Large intestine (tissue), 3 donors: Measurements from ENCODE around the gene SMG6. TPM values are rescaled to one million over a fixed set of nuclear protein-coding genes. Genes with fewer than 3 reads are reported as not detected.
A peak's percentile ranks its signal among the peaks of the same experiment; 100 is the strongest.

ENCODE experiments used
- DNase-seq, 2 donors: peaks; one replicate each; pipeline versions ENCODE4 v3.0.0 to v3.0.0-alpha.2; 2013
- H3K27ac ChIP-seq: one replicate; pipeline ENCODE4 v1.5.1; 2013; ENCODE audit warnings: low read length
- H3K27me3 ChIP-seq: 2 replicates; pipeline ENCODE4 v1.6.1; 2013; ENCODE audit warnings: low read length; ENCODE audit not compliant: control insufficient read depth, insufficient read depth
- H3K36me3 ChIP-seq: 2 replicates; pipeline ENCODE4 v1.6.1; 2013; ENCODE audit warnings: low read length; ENCODE audit not compliant: control insufficient read depth, insufficient read depth
- H3K4me1 ChIP-seq: one replicate; pipeline ENCODE4 v1.6.1; 2013; ENCODE audit warnings: low read length; ENCODE audit not compliant: control insufficient read depth, insufficient read depth
- H3K4me3 ChIP-seq: one replicate; pipeline ENCODE4 v1.5.1; 2013; ENCODE audit warnings: low read length
- H3K9me3 ChIP-seq: one replicate; pipeline ENCODE4 v1.6.1; 2013; ENCODE audit warnings: mild to moderate bottlenecking, low read depth, low read length, moderate library complexity; ENCODE audit not compliant: control insufficient read depth
- WGBS: methylation state at CpG from one replicate; pipeline ENCODE4 v1.1.5; 2013; ENCODE audit warnings: low lambda C conversion rate; ENCODE audit not compliant: insufficient coverage; 5-methylcytosine and 5-hydroxymethylcytosine counted together
- polyA plus RNA-seq: library from polyadenylated mRNA; unstranded; fragments of 120-200 nt; gene quantifications from one replicate; pipeline ENCODE4 v1.2.1, GENCODE V29; 2013

SMG6 gene
- polyA plus RNA-seq, 1 donor, result 18.0 TPM

GRCh38 chr17:2062571-2063183, 240.9 kb downstream of the SMG6 start:
- Histone ChIP-seq H3K36me3 (peaks cover 69% of the 10 kb centered on the region), H3K27me3 (peaks cover 30% of the 10 kb centered on the region), H3K9me3 (peaks cover 6% of the 10 kb centered on the region), H3K27ac (peak overlapping the region; percentile 75), H3K4me3 (no peak overlapping the region), H3K4me1 (peaks cover 26% of the 10 kb centered on the region)
- no CpG with 5 or more reads among the region's 11 CpGs for WGBS
- no peak for DNase-seq

GRCh38 chr17:2061441-2061958, 242.1 kb downstream of the SMG6 start:
- H3K4me1 ChIP-seq, result peaks cover 17% of the 10 kb centered on the region

GRCh38 chr17:2060681-2061440, 242.7 kb downstream of the SMG6 start:
- WGBS, result 80% methylated on average over 1 of the region's 21 CpGs
- H3K4me3 ChIP-seq, result no peak overlapping the region
- H3K36me3 ChIP-seq, result peaks cover 58% of the 10 kb centered on the region
- peaks cover 15% of the 10 kb centered on the region for H3K4me1 ChIP-seq
- peak overlapping the region; percentile 75 for H3K27ac ChIP-seq
- DNase-seq, result no peak
- H3K27me3 ChIP-seq, result peaks cover 39% of the 10 kb centered on the region
- peaks cover 10% of the 10 kb centered on the region for H3K9me3 ChIP-seq

More at GRCh38 chr17:2061441-2061958, 242.1 kb downstream of the SMG6 start:
- DNase-seq, result no peak
- Histone ChIP-seq H3K4me3 (no peak overlapping the region), H3K36me3 (peaks cover 63% of the 10 kb centered on the region), H3K27me3 (peaks cover 33% of the 10 kb centered on the region), H3K9me3 (peaks cover 8% of the 10 kb centered on the region), H3K27ac (peak overlapping the region; percentile 75)
- WGBS, result no CpG with 5 or more reads among the region's 17 CpGs

GRCh38 chr17:2060385-2060658, 243.3 kb downstream of the SMG6 start:
- H3K4me1 ChIP-seq, result peaks cover 15% of the 10 kb centered on the region
- WGBS, result 94% methylated on average over 3 of the region's 6 CpGs
- peak overlapping the region; percentile 75 for H3K27ac ChIP-seq
- H3K27me3 ChIP-seq, result peaks cover 39% of the 10 kb centered on the region
- peaks cover 58% of the 10 kb centered on the region for H3K36me3 ChIP-seq
- peaks cover 10% of the 10 kb centered on the region for H3K9me3 ChIP-seq
- peak overlapping the region; percentile 14 for H3K4me3 ChIP-seq
- no peak for DNase-seq

GRCh38 chr17:2059547-2060384, 243.8 kb downstream of the SMG6 start:
- Histone ChIP-seq H3K36me3 (peaks cover 54% of the 10 kb centered on the region), H3K4me3 (peak overlapping the region; percentile 30), H3K27ac (peak overlapping the region; percentile 75), H3K9me3 (peaks cover 10% of the 10 kb centered on the region), H3K27me3 (peaks cover 43% of the 10 kb centered on the region), H3K4me1 (peaks cover 15% of the 10 kb centered on the region)
- DNase-seq, result no peak
- WGBS, result no CpG with 5 or more reads among the region's 21 CpGs

- DNase-seq, result peak in 1 of 2 donors; percentile 74
- WGBS, result 60% methylated on average over 1 of the region's 78 CpGs
- Histone ChIP-seq H3K9me3 (peaks cover 10% of the 10 kb centered on the region), H3K4me1 (peaks cover 19% of the 10 kb centered on the region), H3K36me3 (peaks cover 45% of the 10 kb centered on the region), H3K27ac (peak overlapping the region; percentile 75), H3K27me3 (peaks cover 51% of the 10 kb centered on the region), H3K4me3 (peak overlapping the region; percentile 31)
Measured at GRCh38 chr17:2058586-2059546, 244.7 kb downstream of the SMG6 start.

- H3K9me3 ChIP-seq, result peaks cover 10% of the 10 kb centered on the region
- H3K36me3 ChIP-seq, result peaks cover 36% of the 10 kb centered on the region
- H3K27me3 ChIP-seq, result peaks cover 60% of the 10 kb centered on the region
- peak overlapping the region; percentile 38 for H3K27ac ChIP-seq
- H3K4me3 ChIP-seq, result peak overlapping the region; percentile 31
- H3K4me1 ChIP-seq, result peaks cover 21% of the 10 kb centered on the region
- DNase-seq, result peak in 1 of 2 donors; percentile 57
- no CpG with 5 or more reads among the region's 98 CpGs for WGBS
Measured at GRCh38 chr17:2057760-2058585, 245.6 kb downstream of the SMG6 start.

- Histone ChIP-seq H3K4me3 (no peak overlapping the region), H3K4me1 (peaks cover 21% of the 10 kb centered on the region)
- peak in 1 of 2 donors; percentile 48 for DNase-seq
Measured at GRCh38 chr17:2057175-2057759, 246.3 kb downstream of the SMG6 start.

More at GRCh38 chr17:2057175-2057759, 246.3 kb downstream of the SMG6 start:
- Histone ChIP-seq H3K36me3 (peaks cover 31% of the 10 kb centered on the region), H3K27me3 (peaks cover 62% of the 10 kb centered on the region), H3K27ac (no peak overlapping the region), H3K9me3 (peaks cover 10% of the 10 kb centered on the region)
- no CpG with 5 or more reads among the region's 81 CpGs for WGBS
